Measurements from ENCODE around the gene AMACR. TPM values are rescaled to one million over a fixed set of nuclear protein-coding genes. Genes with fewer than 3 reads are reported as not detected.

The AMACR gene
- total and polyA plus RNA-seq, 2 of the 13 experiments (the other 11 are each of a cell fraction or from before 2014, with no cell fraction given): 8.9 to 19.7 TPM

GRCh38 chr5:34021334-34021733 is 13.5 kb upstream of the AMACR start:
- FAIRE-seq: no peak
- Histone ChIP-seq H3K4me2 (ENCODE audit: low read depth, low read length) (no peak overlapping the region), H3K36me3 (replicated peaks in 1 of 2; ENCODE audit: control insufficient read depth in 1 of 2, insufficient read depth in 2 of 2, low read length in 2 of 2) (peaks cover 0 to 13% of the 10 kb centered on the region in 2 experiments; a peak in 2 of 5 replicates), H2AFZ (ENCODE audit: low read length) (no peak overlapping the region), H3K4me1 (ENCODE audit: insufficient read depth, low read length) (peaks cover 10% of the 10 kb centered on the region), H3K9ac (ENCODE audit: insufficient read depth, low read depth, low read length) (no peak overlapping the region), H3K27me3 (ENCODE audit: control insufficient read depth in 1 of 2, insufficient read depth in 2 of 2, low read length in 2 of 2) (no peaks in the 10 kb centered on the region), H3K4me3 (replicated peaks in 1 of 3; ENCODE audit: insufficient read depth in 1 of 3, low read depth in 2 of 3, low read length in 3 of 3) (no peak overlapping the region), H3K27ac (ENCODE audit: extremely low read length, insufficient read depth, low read length) (no peak overlapping the region), H3K9me3 (ENCODE audit: low read length) (no peaks in the 10 kb centered on the region), H4K20me1 (ENCODE audit: insufficient read depth, low read length) (no peaks in the 10 kb centered on the region), H3K79me2 (ENCODE audit: insufficient read depth, low read length) (no peaks in the 10 kb centered on the region)
- WGBS (ENCODE audit: low lambda C conversion rate): 96% methylated on average over 2 of the region's 2 CpGs
- in situ Hi-C loops (cut with HindIII; ENCODE audit: extremely low pct_ligation_motif_present, low pct_unique_long_range_greater_than_20kb): no loop called here
- intact Hi-C loops (cut with micrococcal nuclease; ENCODE audit: unreplicated experiment): no loop called here
- DNase-seq (ENCODE audit: low spot score): no peak
- ChIA-PET CTCF (ENCODE audit: low intra/inter-chr PET ratio, low total read pairs) (no interaction called here), POLR2A (interaction anchor here (1.8 kb wide), 1 partner anchor 13 kb away, joined by 9 read pairs; the partner anchor contains the start of gene AMACR)
- ATAC-seq: no peak
- BruUV-seq (replicated peaks): no TSS peak
- TF ChIP-seq ZNF737 (CRISPR knock-in tag; IDR thresholded peaks at IDR 0.05; ENCODE audit: borderline replicate concordance) (no peak), HBP1 (CRISPR knock-in tag; IDR thresholded peaks at IDR 0.05; ENCODE audit: low read depth) (no peak), ZNF383 (CRISPR knock-in tag; IDR thresholded peaks at IDR 0.05; ENCODE audit: borderline replicate concordance) (no peak), ZZZ3 (CRISPR knock-in tag; IDR thresholded peaks at IDR 0.05; ENCODE audit: borderline replicate concordance) (no peak), SOX6 (IDR thresholded peaks at IDR 0.05) (no peak), SOX6 (CRISPR knock-in tag; IDR thresholded peaks at IDR 0.05) (no peak), ZNF326 (CRISPR knock-in tag; IDR thresholded peaks at IDR 0.05; ENCODE audit: borderline replicate concordance) (no peak), ZNF24 (IDR thresholded peaks at IDR 0.05) (no peak), ZSCAN31 (CRISPR knock-in tag; IDR thresholded peaks at IDR 0.05; ENCODE audit: low read depth) (no peak), ERF (CRISPR knock-in tag; IDR thresholded peaks at IDR 0.05) (no peak), DPF2 (CRISPR knock-in tag; IDR thresholded peaks at IDR 0.05; ENCODE audit: borderline replicate concordance, low read depth) (no peak), SAFB2 (CRISPR knock-in tag; IDR thresholded peaks at IDR 0.05; ENCODE audit: borderline replicate concordance, low read depth) (no peak), ZBTB7B (CRISPR knock-in tag; IDR thresholded peaks at IDR 0.05) (no peak), MXD1 (CRISPR knock-in tag; IDR thresholded peaks at IDR 0.05) (no peak), KDM6A (CRISPR knock-in tag; IDR thresholded peaks at IDR 0.05; ENCODE audit: low read depth) (no peak), KLF16 (CRISPR knock-in tag; IDR thresholded peaks at IDR 0.05) (no peak), MYPOP (CRISPR knock-in tag; IDR thresholded peaks at IDR 0.05) (no peak), ZNF790 (CRISPR knock-in tag; IDR thresholded peaks at IDR 0.05; ENCODE audit: borderline replicate concordance) (no peak)
- TF ChIP-seq, protein P1, sequence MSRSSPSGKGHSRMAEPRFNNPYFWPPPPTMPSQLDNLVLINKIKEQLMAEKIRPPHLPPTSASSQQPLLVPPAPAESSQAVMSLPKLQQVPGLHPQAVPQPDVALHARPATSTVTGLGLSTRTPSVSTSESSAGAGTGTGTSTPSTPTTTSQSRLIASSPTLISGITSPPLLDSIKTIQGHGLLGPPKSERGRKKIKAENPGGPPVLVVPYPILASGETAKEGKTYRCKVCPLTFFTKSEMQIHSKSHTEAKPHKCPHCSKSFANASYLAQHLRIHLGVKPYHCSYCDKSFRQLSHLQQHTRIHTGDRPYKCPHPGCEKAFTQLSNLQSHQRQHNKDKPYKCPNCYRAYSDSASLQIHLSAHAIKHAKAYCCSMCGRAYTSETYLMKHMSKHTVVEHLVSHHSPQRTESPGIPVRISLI (CRISPR knock-in tag; IDR thresholded peaks at IDR 0.05; ENCODE audit: borderline replicate concordance): no peak
- TF ChIP-seq, protein P2, sequence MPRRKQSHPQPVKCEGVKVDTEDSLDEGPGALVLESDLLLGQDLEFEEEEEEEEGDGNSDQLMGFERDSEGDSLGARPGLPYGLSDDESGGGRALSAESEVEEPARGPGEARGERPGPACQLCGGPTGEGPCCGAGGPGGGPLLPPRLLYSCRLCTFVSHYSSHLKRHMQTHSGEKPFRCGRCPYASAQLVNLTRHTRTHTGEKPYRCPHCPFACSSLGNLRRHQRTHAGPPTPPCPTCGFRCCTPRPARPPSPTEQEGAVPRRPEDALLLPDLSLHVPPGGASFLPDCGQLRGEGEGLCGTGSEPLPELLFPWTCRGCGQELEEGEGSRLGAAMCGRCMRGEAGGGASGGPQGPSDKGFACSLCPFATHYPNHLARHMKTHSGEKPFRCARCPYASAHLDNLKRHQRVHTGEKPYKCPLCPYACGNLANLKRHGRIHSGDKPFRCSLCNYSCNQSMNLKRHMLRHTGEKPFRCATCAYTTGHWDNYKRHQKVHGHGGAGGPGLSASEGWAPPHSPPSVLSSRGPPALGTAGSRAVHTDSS (CRISPR knock-in tag; conservative IDR thresholded peaks at IDR 0.05): no peak
